Measurements from ENCODE around the gene FBLN1. TPM values are rescaled to one million over a fixed set of nuclear protein-coding genes. Genes with fewer than 3 reads are reported as not detected.

The FBLN1 gene, protein sequence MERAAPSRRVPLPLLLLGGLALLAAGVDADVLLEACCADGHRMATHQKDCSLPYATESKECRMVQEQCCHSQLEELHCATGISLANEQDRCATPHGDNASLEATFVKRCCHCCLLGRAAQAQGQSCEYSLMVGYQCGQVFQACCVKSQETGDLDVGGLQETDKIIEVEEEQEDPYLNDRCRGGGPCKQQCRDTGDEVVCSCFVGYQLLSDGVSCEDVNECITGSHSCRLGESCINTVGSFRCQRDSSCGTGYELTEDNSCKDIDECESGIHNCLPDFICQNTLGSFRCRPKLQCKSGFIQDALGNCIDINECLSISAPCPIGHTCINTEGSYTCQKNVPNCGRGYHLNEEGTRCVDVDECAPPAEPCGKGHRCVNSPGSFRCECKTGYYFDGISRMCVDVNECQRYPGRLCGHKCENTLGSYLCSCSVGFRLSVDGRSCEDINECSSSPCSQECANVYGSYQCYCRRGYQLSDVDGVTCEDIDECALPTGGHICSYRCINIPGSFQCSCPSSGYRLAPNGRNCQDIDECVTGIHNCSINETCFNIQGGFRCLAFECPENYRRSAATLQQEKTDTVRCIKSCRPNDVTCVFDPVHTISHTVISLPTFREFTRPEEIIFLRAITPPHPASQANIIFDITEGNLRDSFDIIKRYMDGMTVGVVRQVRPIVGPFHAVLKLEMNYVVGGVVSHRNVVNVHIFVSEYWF
- 99.8 and 101 TPM in 2 replicates for total RNA-seq

DNA sequence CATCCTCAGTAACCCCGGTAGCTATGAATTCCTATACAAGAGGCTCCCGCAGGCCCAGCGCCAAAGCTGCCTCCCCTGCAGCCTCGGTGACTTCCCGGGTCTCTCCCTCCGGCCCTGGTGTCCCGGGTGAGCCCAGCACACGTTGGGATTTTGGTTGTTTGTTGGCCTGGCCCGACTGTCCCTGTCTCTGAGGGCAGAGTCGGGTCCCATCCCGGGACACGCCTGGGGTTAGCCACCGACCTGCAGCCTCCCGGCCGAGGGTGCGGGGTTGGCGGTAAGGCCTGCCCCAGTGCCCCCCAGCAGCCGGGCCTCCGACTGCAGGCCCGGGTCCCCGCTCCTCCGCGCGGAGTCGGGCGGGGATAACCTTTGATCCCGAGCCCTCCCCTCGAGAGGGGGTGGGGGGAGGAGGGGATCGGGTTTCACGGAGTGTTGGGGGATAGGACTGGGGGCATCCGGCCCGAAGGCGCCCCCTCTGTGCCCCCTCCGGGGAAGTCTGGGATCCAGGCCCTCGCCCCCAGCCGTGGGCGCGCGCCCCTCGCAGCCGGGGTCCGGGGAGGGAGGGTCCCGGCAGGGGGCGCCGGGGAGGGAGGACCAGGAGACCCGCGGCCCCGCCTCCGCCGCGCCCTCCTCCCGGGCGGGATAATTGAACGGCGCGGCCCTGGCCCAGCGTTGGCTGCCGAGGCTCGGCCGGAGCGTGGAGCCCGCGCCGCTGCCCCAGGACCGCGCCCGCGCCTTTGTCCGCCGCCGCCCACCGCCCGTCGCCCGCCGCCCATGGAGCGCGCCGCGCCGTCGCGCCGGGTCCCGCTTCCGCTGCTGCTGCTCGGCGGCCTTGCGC is at the start of gene FBLN1:
Gene FBLN1 (plus strand): TSS at position 669 of the 835 bp plus-strand sequence. CDS start 103 bp downstream, at position 772.

Small RNAs within 50 kb of the gene (small RNA-seq; reads per million reads assigned to genes)
- gene RNU6-1161P: not detected

Other genes starting within 250 kb of the FBLN1 start
- not detected in 2 replicates for gene UPK3A, start 217.9 kb upstream of the FBLN1 start, total RNA-seq
- gene FAM118A, start 192.9 kb upstream of the FBLN1 start, total RNA-seq: 21.0 and 30.4 TPM in 2 replicates
- under 0.01 TPM in 1 of 2 replicates, not detected in the other for gene SMC1B, start 89.3 kb upstream of the FBLN1 start, total RNA-seq
- gene RIBC2, start 89.2 kb upstream of the FBLN1 start, total RNA-seq: 0.76 and 0.91 TPM in 2 replicates
- gene ATXN10, start 169.0 kb downstream of the FBLN1 start, total RNA-seq: 133 and 150 TPM in 2 replicates

Data from articular chondrocyte of knee joint (primary cell).